T-cell (primary cell): ENCODE data around the gene SUN2. TPM values are rescaled to one million over a fixed set of nuclear protein-coding genes. Genes with fewer than 3 reads are reported as not detected.

ENCODE experiments used
- ATAC-seq, 4 experiments: fragments of 200-7000 bp in 3 of 4; fragments of 150-1000 bp in 1 of 4; cut with Tn5 transposase; replicated peaks in 1 of 4; 1 replicate in 3 of 4; 2 replicates in 1 of 4; pipeline ENCODE4 v1.10.0; 2021; ENCODE audit warnings: moderate library complexity in 3 of 4, mild to moderate bottlenecking in 2 of 4, moderate number of reproducible peaks in 1 of 4
- CTCF ChIA-PET, 2 donors: fragments of 300-600 bp; sonication (Branson Sonifier 250); formaldehyde crosslinking; loops; one replicate each; lab custom pipeline; 2022; ENCODE audit warnings: antibody characterized with exemption in 2 of 2; lab: Charles Lee
- POLR2A ChIA-PET, 2 donors: fragments of 300-600 bp; sonication (Branson Sonifier 250); formaldehyde crosslinking; loops; one replicate each; lab custom pipeline; 2022; ENCODE audit warnings: antibody characterized with exemption in 2 of 2; lab: Charles Lee
- DNase-seq, 35 experiments: peaks; one replicate each; pipeline versions ENCODE4 v3.0.0 to v3.0.0-alpha.2; 2013 to 2023
- H3K27ac ChIP-seq: one replicate; pipeline ENCODE4 v1.5.1; 2013; ENCODE audit warnings: low read length
- H3K27me3 ChIP-seq, 2 experiments: replicated peaks in 1 of 2; 1 replicate in 1 of 2; 2 replicates in 1 of 2; pipeline versions ENCODE4 v1.6.1 to v1.7.0; 2013; ENCODE audit warnings: low read length in 1 of 2, mixed read lengths in 1 of 2; ENCODE audit not compliant: control insufficient read depth in 2 of 2, insufficient read depth in 2 of 2; ENCODE audit errors: extremely low read depth in 1 of 2
- H3K36me3 ChIP-seq, 2 donors: 1 replicate in 1 of 2; 2 replicates in 1 of 2; pipeline versions ENCODE4 v1.6.1 to v1.7.0; 2013; ENCODE audit warnings: low read length in 1 of 2; ENCODE audit not compliant: control insufficient read depth in 2 of 2, insufficient read depth in 1 of 2; ENCODE audit errors: extremely low read depth in 1 of 2
- H3K4me1 ChIP-seq, 2 experiments: 1 replicate in 1 of 2; 2 replicates in 1 of 2; pipeline versions ENCODE4 v1.6.1 to v1.7.0; 2013; ENCODE audit warnings: low read length in 2 of 2, mixed read lengths in 1 of 2; ENCODE audit not compliant: insufficient read depth in 2 of 2, control insufficient read depth in 1 of 2; ENCODE audit errors: extremely low read depth in 1 of 2
- H3K4me3 ChIP-seq, 2 donors: 1 replicate in 1 of 2; 2 replicates in 1 of 2; pipeline versions ENCODE4 v1.5.1 to v1.7.0; 2013; ENCODE audit warnings: mild to moderate bottlenecking in 2 of 2, low read length in 1 of 2, moderate library complexity in 1 of 2; ENCODE audit not compliant: control insufficient read depth in 1 of 2; ENCODE audit errors: extremely low read depth in 1 of 2
- H3K9me3 ChIP-seq: 2 replicates; pipeline ENCODE4 v1.7.0; 2013
- H3K27ac Mint-ChIP-seq, 2 donors: one replicate each; pipeline ENCODE4 v1.8.0; 2020 to 2021; ENCODE audit warnings: mild to moderate bottlenecking in 2 of 2, mixed read lengths in 2 of 2
- H3K27me3 Mint-ChIP-seq, 2 donors: one replicate each; pipeline ENCODE4 v1.8.0; 2021 to 2022; ENCODE audit warnings: mixed read lengths in 2 of 2
- H3K36me3 Mint-ChIP-seq: one replicate; pipeline ENCODE4 v1.8.0; 2021; ENCODE audit warnings: mixed read lengths
- H3K4me1 Mint-ChIP-seq, 3 donors: one replicate each; pipeline ENCODE4 v1.8.0; 2020 to 2022; ENCODE audit warnings: mixed read lengths in 3 of 3, mild to moderate bottlenecking in 1 of 3
- H3K4me3 Mint-ChIP-seq, 3 donors: one replicate each; pipeline ENCODE4 v1.8.0; 2020 to 2022; ENCODE audit warnings: mild to moderate bottlenecking in 3 of 3, mixed read lengths in 3 of 3, moderate library complexity in 3 of 3
- H3K9me3 Mint-ChIP-seq, 3 donors: one replicate each; pipeline ENCODE4 v1.8.0; 2020 to 2022; ENCODE audit warnings: mixed read lengths in 3 of 3
- WGBS: methylation state at CpG from one replicate; pipeline ENCODE4 v1.1.5; 2013; ENCODE audit warnings: missing lambda C conversion rate; ENCODE audit not compliant: insufficient coverage; 5-methylcytosine and 5-hydroxymethylcytosine counted together
- total RNA-seq, 35 experiments: library from RNA in 6 of 35; stranded (reverse) in 6 of 35; fragments of 120-200 nt in 1 of 35; gene quantifications; one replicate each; pipeline versions ENCODE4 v1.2.1 to v1.2.4 and lab custom pipeline; 2013 to 2026

The SUN2 gene
- total RNA-seq, 5 donors from 2014 or later (not counting 1 experiment from before 2014, with no cell fraction given), result 526 to 1,075 (median 979) TPM

DNA sequence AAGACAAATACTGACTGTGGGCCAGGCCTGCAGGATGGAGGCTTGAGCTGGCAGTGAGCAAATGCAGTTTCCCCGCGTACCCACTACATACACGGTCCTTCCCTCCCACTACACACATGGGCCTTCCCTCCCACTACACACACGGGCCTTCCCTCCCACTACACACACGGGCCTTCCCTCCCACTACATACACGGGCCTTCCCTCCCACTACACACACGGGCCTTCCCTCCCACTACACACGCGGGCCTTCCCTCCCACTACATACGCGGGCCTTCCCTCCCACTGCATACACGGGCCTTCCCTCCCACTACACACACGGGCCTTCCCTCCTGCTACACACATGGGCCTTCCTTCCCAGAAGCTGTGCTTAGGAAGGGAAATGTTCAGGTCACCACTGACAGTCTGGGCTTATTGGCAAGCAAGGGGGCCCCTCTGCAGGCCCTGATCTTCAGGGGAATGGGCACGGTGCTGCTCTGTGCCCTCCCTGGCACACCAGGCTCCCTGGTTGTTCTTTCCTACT is 27.4 kb upstream of the SUN2 start:
- POLR2A ChIA-PET, result no interaction called here

GRCh38 chr22:38782402-38783094 is 26.8 kb upstream of the SUN2 start:
- peaks cover 12 to 22% (median 18%) of the 10 kb centered on the region in 3 donors for H3K4me1 Mint-ChIP-seq
- H3K9me3 Mint-ChIP-seq, result no peaks in the 10 kb centered on the region
- H3K27me3 Mint-ChIP-seq, result no peaks in the 10 kb centered on the region
- H3K27me3 ChIP-seq, result no peaks in the 10 kb centered on the region
- H3K27ac Mint-ChIP-seq, result no peak overlapping the region
- H3K4me3 ChIP-seq, result no peak overlapping the region
- ChIA-PET CTCF (no interaction called here), POLR2A (no interaction called here)
- H3K4me1 ChIP-seq, result peaks cover 0 to 6% of the 10 kb centered on the region in 2 experiments
- no peak overlapping the region for H3K27ac ChIP-seq
- WGBS, result 86% methylated on average over 5 of the region's 13 CpGs
- H3K4me3 Mint-ChIP-seq, result no peak overlapping the region
- peaks cover 2 to 15% of the 10 kb centered on the region in 2 donors for H3K36me3 ChIP-seq
- ATAC-seq, result no peak
- H3K36me3 Mint-ChIP-seq, result peaks cover 34% of the 10 kb centered on the region
- no peak for DNase-seq
- H3K9me3 ChIP-seq, result no peaks in the 10 kb centered on the region

More for the DNA sequence above, 27.4 kb upstream of the SUN2 start:
- H3K36me3 Mint-ChIP-seq, result peaks cover 33% of the 10 kb centered on the region
- H3K4me1 ChIP-seq, result peaks cover 0 to 6% of the 10 kb centered on the region in 2 experiments
- CTCF ChIA-PET, result no interaction called here
- no peaks in the 10 kb centered on the region for H3K27me3 ChIP-seq
- H3K4me1 Mint-ChIP-seq, result peaks cover 12 to 22% (median 18%) of the 10 kb centered on the region in 3 donors
- no peaks in the 10 kb centered on the region for H3K27me3 Mint-ChIP-seq
- 54% methylated on average over 7 of the region's 14 CpGs for WGBS
- H3K9me3 ChIP-seq, result no peaks in the 10 kb centered on the region
- no peaks in the 10 kb centered on the region for H3K9me3 Mint-ChIP-seq
- H3K4me3 Mint-ChIP-seq, result no peak overlapping the region
- ATAC-seq (no peak), DNase-seq (no peak)
- H3K27ac ChIP-seq, result no peak overlapping the region
- H3K27ac Mint-ChIP-seq, result peak overlapping the region in 1 of 2 donors; percentile 39
- H3K4me3 ChIP-seq, result no peak overlapping the region
- H3K36me3 ChIP-seq, result peaks cover 5 to 19% of the 10 kb centered on the region in 2 donors

- DNase-seq, result no peak
- Mint-ChIP-seq H3K36me3 (peaks cover 34% of the 10 kb centered on the region), H3K9me3 (no peaks in the 10 kb centered on the region), H3K4me1 (peaks cover 12 to 22% (median 18%) of the 10 kb centered on the region in 3 donors), H3K27ac (no peak overlapping the region), H3K27me3 (no peaks in the 10 kb centered on the region), H3K4me3 (no peak overlapping the region)
- H3K27me3 ChIP-seq, result no peaks in the 10 kb centered on the region
- H3K9me3 ChIP-seq, result no peaks in the 10 kb centered on the region
- peaks cover 0 to 15% of the 10 kb centered on the region in 2 donors for H3K36me3 ChIP-seq
- ChIA-PET CTCF (no interaction called here), POLR2A (no interaction called here)
- WGBS, result 95% methylated on average over 5 of the region's 13 CpGs
- no peak overlapping the region for H3K27ac ChIP-seq
- no peak for ATAC-seq
- no peak overlapping the region for H3K4me3 ChIP-seq
- peaks cover 0 to 6% of the 10 kb centered on the region in 2 experiments for H3K4me1 ChIP-seq
These were observed 25.2 kb upstream of the SUN2 start for GRCh38 chr22:38781033-38781432.

- no peak for ATAC-seq
- H3K4me1 ChIP-seq, result peaks cover 0 to 4% of the 10 kb centered on the region in 2 experiments
- Mint-ChIP-seq H3K27ac (no peak overlapping the region), H3K4me3 (no peak overlapping the region), H3K4me1 (peaks cover 2 to 12% (median 3%) of the 10 kb centered on the region in 3 donors), H3K27me3 (no peaks in the 10 kb centered on the region), H3K9me3 (no peaks in the 10 kb centered on the region), H3K36me3 (peaks cover 29% of the 10 kb centered on the region)
- POLR2A ChIA-PET, result no interaction called here
- no peak for DNase-seq
- 90% methylated on average over 23 of the region's 27 CpGs for WGBS
- no peaks in the 10 kb centered on the region for H3K9me3 ChIP-seq
- H3K27ac ChIP-seq, result no peak overlapping the region
- peaks cover 0 to 10% of the 10 kb centered on the region in 2 donors for H3K36me3 ChIP-seq
- H3K27me3 ChIP-seq, result peaks cover 0 to 7% of the 10 kb centered on the region in 2 experiments
- H3K4me3 ChIP-seq, result no peak overlapping the region
- CTCF ChIA-PET, result no interaction called here
These were observed 21.4 kb upstream of the SUN2 start for GRCh38 chr22:38777087-38777671.

- no peak overlapping the region for H3K27ac ChIP-seq
- peaks cover 0 to 6% of the 10 kb centered on the region in 2 donors for H3K36me3 ChIP-seq
- Mint-ChIP-seq H3K4me3 (no peak overlapping the region), H3K36me3 (peaks cover 20% of the 10 kb centered on the region), H3K9me3 (no peaks in the 10 kb centered on the region), H3K27me3 (no peaks in the 10 kb centered on the region), H3K27ac (no peak overlapping the region), H3K4me1 (peaks cover 0 to 6% (median 1%) of the 10 kb centered on the region in 3 donors)
- CTCF ChIA-PET, result no interaction called here
- DNase-seq (no peak), ATAC-seq (no peak)
- H3K4me1 ChIP-seq, result peaks cover 0 to 4% of the 10 kb centered on the region in 2 experiments
- 84% methylated on average over 5 of the region's 6 CpGs for WGBS
- POLR2A ChIA-PET, result no interaction called here
- no peaks in the 10 kb centered on the region for H3K9me3 ChIP-seq
- H3K27me3 ChIP-seq, result peaks cover 0 to 7% of the 10 kb centered on the region in 2 experiments
- H3K4me3 ChIP-seq, result no peak overlapping the region
These were observed 20.3 kb upstream of the SUN2 start for GRCh38 chr22:38776086-38776485.

DNA sequence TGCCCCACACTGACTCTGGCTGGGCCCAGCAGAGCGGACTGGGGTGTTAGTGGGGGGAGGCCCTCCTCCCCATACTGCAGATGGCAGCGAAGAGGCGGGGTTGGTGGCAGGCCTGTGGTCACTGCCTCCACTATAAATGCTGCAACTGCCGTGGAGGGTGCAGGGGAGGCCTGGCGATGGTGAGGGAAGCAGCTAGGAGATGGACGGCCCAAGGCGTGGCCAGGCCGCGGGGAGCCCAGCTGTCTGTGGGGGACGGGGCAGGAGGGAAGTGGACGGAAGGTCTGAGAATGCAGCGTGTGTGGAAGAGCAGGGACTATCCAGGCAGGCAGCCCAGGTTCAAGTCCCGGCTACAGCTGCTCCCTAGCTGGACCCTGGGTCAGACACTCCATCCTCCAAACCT is 19.9 kb upstream of the SUN2 start:
- H3K27ac Mint-ChIP-seq, result no peak overlapping the region
- CTCF ChIA-PET, result no interaction called here
- Histone ChIP-seq H3K4me1 (peaks cover 0 to 4% of the 10 kb centered on the region in 2 experiments), H3K36me3 (peaks cover 0 to 6% of the 10 kb centered on the region in 2 donors), H3K4me3 (no peak overlapping the region), H3K27ac (no peak overlapping the region), H3K9me3 (no peaks in the 10 kb centered on the region), H3K27me3 (peaks cover 0 to 7% of the 10 kb centered on the region in 2 experiments)
- no peak overlapping the region for H3K4me3 Mint-ChIP-seq
- H3K36me3 Mint-ChIP-seq, result peaks cover 20% of the 10 kb centered on the region
- no peak for DNase-seq
- no peaks in the 10 kb centered on the region for H3K9me3 Mint-ChIP-seq
- POLR2A ChIA-PET, result no interaction called here
- H3K27me3 Mint-ChIP-seq, result no peaks in the 10 kb centered on the region
- WGBS, result 85% methylated on average over 5 of the region's 13 CpGs
- no peak for ATAC-seq
- H3K4me1 Mint-ChIP-seq, result peaks cover 0 to 6% (median 1%) of the 10 kb centered on the region in 3 donors
